ENCODE data around the gene OR52E5.

OR52E5 gene

DNA sequence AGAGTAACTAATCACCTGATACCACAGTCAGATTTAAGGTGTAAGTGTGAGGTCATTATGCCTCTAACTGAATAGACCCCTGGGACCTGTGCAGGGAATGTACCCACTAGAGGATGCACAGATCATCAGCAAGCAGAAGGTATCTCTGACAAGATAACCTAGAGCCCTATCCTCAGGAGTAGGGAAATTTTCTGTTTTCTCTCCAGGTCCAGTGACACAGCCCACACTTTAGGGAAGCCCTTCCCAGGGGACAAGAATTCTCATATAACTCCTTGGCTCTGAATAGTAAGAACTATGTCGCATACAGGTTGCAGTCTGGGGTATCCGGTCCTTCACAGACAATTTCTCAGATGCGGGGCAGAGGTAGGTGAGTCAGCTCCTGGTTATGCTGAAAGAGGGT, at the start of gene OR52E5:
Gene OR52E5, plus strand, starts transcription at position 301 of the 400 bp plus-strand sequence. CDS start 7,569 bp downstream, outside the sequence.
- Histone ChIP-seq H3K4me1 (ENCODE audit: control insufficient read depth, low read depth, low read length) (no peaks in the 10 kb centered on the region), H3K9me3 (ENCODE audit: control insufficient read depth, low read depth, low read length) (no peaks in the 10 kb centered on the region), H3K36me3 (ENCODE audit: control insufficient read depth, low read depth, low read length) (no peaks in the 10 kb centered on the region), H3K4me3 (ENCODE audit: low read length) (no peak within 1 kb of the TSS), H3K27ac (ENCODE audit: low read length) (no peak within 1 kb of the TSS), H3K27me3 (ENCODE audit: control insufficient read depth, insufficient read depth, low read length) (no peaks in the 10 kb centered on the region), H3K9ac (ENCODE audit: low read length) (no peak within 1 kb of the TSS)

DNA sequence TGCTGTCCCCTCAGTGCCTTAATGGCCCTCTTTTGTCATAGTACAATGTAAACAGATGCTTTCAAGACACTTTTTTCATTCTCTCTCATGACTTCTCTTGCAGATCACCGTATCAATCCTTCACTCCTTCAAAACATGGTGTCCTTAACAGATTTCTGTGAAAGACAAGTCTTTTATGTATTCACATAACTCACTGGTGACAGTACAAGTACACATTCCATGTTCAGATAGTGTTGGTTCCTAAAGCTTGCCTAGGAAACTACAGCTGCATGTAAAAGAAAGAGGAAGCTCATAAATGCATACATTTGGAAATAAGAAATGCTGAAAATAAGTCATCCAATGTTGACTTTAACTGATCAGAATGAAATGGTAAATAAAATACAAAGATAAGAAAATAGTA, 46.3 kb upstream of the OR52E5 start:
- H3K9ac ChIP-seq (ENCODE audit: low read length) = no peak overlapping the region
- no peaks in the 10 kb centered on the region for H3K9me3 ChIP-seq (ENCODE audit: control insufficient read depth, low read depth, low read length)
- no peak overlapping the region for H3K4me3 ChIP-seq (ENCODE audit: low read length)
- H3K27me3 ChIP-seq (ENCODE audit: control insufficient read depth, insufficient read depth, low read length) = no peaks in the 10 kb centered on the region
- H3K4me1 ChIP-seq (ENCODE audit: control insufficient read depth, low read depth, low read length) = no peaks in the 10 kb centered on the region
- no peak overlapping the region for H3K27ac ChIP-seq (ENCODE audit: low read length)
- no peaks in the 10 kb centered on the region for H3K36me3 ChIP-seq (ENCODE audit: control insufficient read depth, low read depth, low read length)

DNA sequence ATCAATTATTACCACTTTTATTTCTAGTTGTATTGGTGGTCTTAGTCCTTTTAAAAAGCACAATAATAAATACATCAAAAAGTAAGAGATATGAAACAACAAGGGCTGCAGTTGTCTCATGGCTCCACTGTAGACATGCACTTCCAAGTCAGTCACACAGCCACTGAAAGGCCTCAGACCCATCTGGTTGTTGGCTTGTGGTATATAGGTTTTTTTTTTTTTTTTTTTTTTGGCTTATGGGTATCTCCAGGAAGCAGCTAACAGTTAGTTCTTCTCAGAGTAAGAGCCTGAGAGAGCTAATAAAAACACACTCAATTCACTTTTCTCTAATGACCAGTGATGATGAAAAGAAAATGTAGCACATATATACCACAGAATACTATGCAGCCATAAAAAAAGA, 45.3 kb upstream of the OR52E5 start:
- no peaks in the 10 kb centered on the region for H3K36me3 ChIP-seq (ENCODE audit: control insufficient read depth, low read depth, low read length)
- H3K9ac ChIP-seq (ENCODE audit: low read length) = no peak overlapping the region
- no peaks in the 10 kb centered on the region for H3K9me3 ChIP-seq (ENCODE audit: control insufficient read depth, low read depth, low read length)
- H3K4me3 ChIP-seq (ENCODE audit: low read length) = no peak overlapping the region
- no peaks in the 10 kb centered on the region for H3K4me1 ChIP-seq (ENCODE audit: control insufficient read depth, low read depth, low read length)
- no peak overlapping the region for H3K27ac ChIP-seq (ENCODE audit: low read length)
- H3K27me3 ChIP-seq (ENCODE audit: control insufficient read depth, insufficient read depth, low read length) = no peaks in the 10 kb centered on the region

DNA sequence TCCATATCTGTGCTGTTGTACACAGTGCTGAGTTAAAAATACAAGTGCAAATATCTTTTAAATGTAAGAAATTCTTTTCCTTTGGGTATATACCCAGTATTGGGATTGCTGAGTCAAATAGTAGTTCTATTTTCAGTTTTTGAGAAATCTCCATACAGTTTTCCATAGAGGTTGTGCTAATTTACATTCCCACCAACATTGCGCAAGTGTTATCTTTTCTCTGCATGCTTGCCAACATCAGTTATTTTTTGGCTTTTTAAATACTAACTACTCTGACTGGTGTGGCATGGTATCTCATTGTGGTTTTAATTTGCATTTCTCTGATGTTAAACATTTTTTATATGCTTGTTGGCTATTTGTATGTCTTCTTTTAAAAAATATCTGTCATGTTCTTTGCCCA, 42.0 kb upstream of the OR52E5 start:
- H3K36me3 ChIP-seq (ENCODE audit: control insufficient read depth, low read depth, low read length) = no peaks in the 10 kb centered on the region
- H3K9ac ChIP-seq (ENCODE audit: low read length) = no peak overlapping the region

DNA sequence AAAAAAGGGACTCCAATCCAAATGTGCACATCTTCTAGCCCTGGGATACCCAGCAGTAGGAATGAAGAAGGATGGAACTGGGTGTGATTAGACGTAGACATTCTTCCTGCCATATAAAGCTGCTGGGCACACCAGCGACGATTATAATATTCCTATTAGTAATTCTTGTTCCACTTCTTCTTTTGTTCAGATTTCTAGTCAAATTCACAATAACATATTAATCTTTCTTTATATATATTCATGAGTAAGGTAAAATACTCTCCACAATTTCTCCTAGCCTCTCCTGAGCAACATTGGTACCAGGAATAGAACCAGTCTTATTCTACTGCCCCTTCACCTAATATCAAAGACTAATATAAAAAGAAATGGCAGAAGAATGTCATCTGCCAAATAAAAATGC, 35.4 kb upstream of the OR52E5 start, which contains the start of gene OR52E8:
Gene OR52E8, minus strand, starts transcription at position 101 of the 400 bp plus-strand sequence. Its CDS starts 0 bp downstream, at position 101.
- Histone ChIP-seq H3K9ac (ENCODE audit: low read length) (no peak within 1 kb of the TSS), H3K9me3 (ENCODE audit: control insufficient read depth, low read depth, low read length) (peaks cover 5% of the 10 kb centered on the region), H3K4me1 (ENCODE audit: control insufficient read depth, low read depth, low read length) (no peaks in the 10 kb centered on the region), H3K36me3 (ENCODE audit: control insufficient read depth, low read depth, low read length) (no peaks in the 10 kb centered on the region), H3K4me3 (ENCODE audit: low read length) (no peak within 1 kb of the TSS), H3K27me3 (ENCODE audit: control insufficient read depth, insufficient read depth, low read length) (no peaks in the 10 kb centered on the region), H3K27ac (ENCODE audit: low read length) (no peak within 1 kb of the TSS)

More for the DNA sequence above, 42.0 kb upstream of the OR52E5 start:
- Histone ChIP-seq H3K27me3 (ENCODE audit: control insufficient read depth, insufficient read depth, low read length) (no peaks in the 10 kb centered on the region), H3K9me3 (ENCODE audit: control insufficient read depth, low read depth, low read length) (peaks cover 5% of the 10 kb centered on the region), H3K4me3 (ENCODE audit: low read length) (no peak overlapping the region), H3K27ac (ENCODE audit: low read length) (no peak overlapping the region), H3K4me1 (ENCODE audit: control insufficient read depth, low read depth, low read length) (no peaks in the 10 kb centered on the region)

DNA sequence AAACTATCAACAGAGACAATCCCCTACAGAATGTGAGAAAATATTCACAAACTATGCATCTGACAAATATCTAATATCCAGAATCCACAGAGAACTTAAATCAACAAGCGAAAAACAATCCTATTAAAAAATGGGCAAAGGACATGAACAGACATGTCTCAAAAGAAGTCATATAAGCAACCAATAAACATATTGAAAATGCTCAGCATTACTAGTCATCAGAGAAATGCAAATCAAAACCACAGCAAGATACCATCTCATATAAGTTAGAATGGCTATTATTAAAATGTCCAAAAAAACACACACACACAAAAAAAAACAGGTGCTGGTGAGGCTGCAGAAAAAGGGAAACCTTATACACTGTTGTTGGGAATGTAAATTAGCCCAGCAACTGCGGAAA, 27.2 kb upstream of the OR52E5 start:
- Histone ChIP-seq H3K27me3 (ENCODE audit: control insufficient read depth, insufficient read depth, low read length) (no peaks in the 10 kb centered on the region), H3K27ac (ENCODE audit: low read length) (no peak overlapping the region), H3K4me1 (ENCODE audit: control insufficient read depth, low read depth, low read length) (no peaks in the 10 kb centered on the region), H3K9me3 (ENCODE audit: control insufficient read depth, low read depth, low read length) (no peaks in the 10 kb centered on the region), H3K4me3 (ENCODE audit: low read length) (no peak overlapping the region), H3K36me3 (ENCODE audit: control insufficient read depth, low read depth, low read length) (no peaks in the 10 kb centered on the region), H3K9ac (ENCODE audit: low read length) (no peak overlapping the region)

DNA sequence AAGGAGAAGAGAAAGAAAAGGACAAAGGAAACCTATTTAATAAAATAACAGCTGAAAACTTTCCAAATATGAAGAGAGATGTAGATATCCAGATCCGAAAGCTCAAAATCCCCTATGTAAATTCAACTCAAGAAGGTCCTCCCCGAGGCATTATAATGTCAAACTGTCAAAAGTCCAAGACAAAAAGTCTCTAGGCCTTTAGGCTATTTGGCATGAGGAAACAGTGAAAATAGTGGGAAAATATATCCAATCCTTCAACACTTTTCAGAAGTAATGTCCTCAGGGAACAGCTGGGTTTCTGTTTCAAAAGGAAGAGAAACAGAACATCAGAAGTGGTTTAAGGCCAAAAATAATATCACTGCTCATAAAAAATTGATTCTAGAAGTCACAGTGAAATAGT, 14.4 kb upstream of the OR52E5 start:
- Histone ChIP-seq H3K9me3 (ENCODE audit: control insufficient read depth, low read depth, low read length) (no peaks in the 10 kb centered on the region), H3K27ac (ENCODE audit: low read length) (no peak overlapping the region), H3K9ac (ENCODE audit: low read length) (no peak overlapping the region), H3K27me3 (ENCODE audit: control insufficient read depth, insufficient read depth, low read length) (no peaks in the 10 kb centered on the region), H3K36me3 (ENCODE audit: control insufficient read depth, low read depth, low read length) (no peaks in the 10 kb centered on the region), H3K4me3 (ENCODE audit: low read length) (no peak overlapping the region), H3K4me1 (ENCODE audit: control insufficient read depth, low read depth, low read length) (no peaks in the 10 kb centered on the region)

DNA sequence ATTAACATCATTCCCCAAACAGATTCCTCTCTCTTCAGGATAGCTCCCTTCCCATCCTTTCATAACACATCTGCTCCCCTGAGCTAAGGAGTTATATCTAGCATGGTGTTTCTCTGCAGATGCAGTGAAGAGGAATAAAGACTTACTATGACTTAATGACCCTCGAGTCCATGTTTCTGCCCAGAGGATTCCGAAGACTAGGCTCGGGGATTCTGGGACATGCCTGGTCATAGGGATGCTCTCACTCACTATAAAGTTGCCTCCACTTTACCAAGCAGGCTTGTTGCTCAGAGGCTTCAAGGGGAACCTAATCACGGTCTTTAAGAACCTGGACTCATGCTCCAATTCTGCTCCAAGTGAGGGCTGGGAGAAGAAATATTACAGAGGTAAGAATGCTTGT, 12.7 kb upstream of the OR52E5 start, which contains the start of gene OR52E4:
Gene OR52E4, plus strand, starts transcription at position 301 of the 400 bp plus-strand sequence. CDS start 3,664 bp downstream, outside the sequence.
- Histone ChIP-seq H3K27ac (ENCODE audit: low read length) (no peak within 1 kb of the TSS), H3K4me1 (ENCODE audit: control insufficient read depth, low read depth, low read length) (no peaks in the 10 kb centered on the region), H3K4me3 (ENCODE audit: low read length) (no peak within 1 kb of the TSS), H3K27me3 (ENCODE audit: control insufficient read depth, insufficient read depth, low read length) (no peaks in the 10 kb centered on the region), H3K9ac (ENCODE audit: low read length) (no peak within 1 kb of the TSS), H3K9me3 (ENCODE audit: control insufficient read depth, low read depth, low read length) (no peaks in the 10 kb centered on the region), H3K36me3 (ENCODE audit: control insufficient read depth, low read depth, low read length) (no peaks in the 10 kb centered on the region)

DNA sequence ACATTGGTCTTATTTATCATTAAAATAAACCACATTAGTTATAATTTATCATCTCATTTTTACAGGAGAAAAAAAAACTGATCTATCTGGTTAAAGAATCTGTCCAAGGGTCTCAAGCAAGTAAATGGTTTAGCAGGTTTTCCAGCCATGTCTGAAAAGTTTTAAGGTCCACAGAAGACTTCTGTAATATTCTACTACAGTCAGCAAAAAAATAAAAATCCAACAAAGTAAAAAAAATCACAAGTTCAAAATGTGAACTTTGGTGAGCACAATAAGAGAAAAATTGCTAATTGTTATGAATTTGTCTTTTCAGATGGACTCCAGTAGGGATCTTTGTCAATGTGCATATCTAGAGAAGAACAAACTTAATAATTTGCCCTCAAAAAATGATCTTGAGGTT, 11.3 kb upstream of the OR52E5 start:
- Histone ChIP-seq H3K9me3 (ENCODE audit: control insufficient read depth, low read depth, low read length) (no peaks in the 10 kb centered on the region), H3K4me1 (ENCODE audit: control insufficient read depth, low read depth, low read length) (no peaks in the 10 kb centered on the region), H3K4me3 (ENCODE audit: low read length) (no peak overlapping the region), H3K9ac (ENCODE audit: low read length) (no peak overlapping the region), H3K36me3 (ENCODE audit: control insufficient read depth, low read depth, low read length) (no peaks in the 10 kb centered on the region), H3K27ac (ENCODE audit: low read length) (no peak overlapping the region), H3K27me3 (ENCODE audit: control insufficient read depth, insufficient read depth, low read length) (no peaks in the 10 kb centered on the region)

DNA sequence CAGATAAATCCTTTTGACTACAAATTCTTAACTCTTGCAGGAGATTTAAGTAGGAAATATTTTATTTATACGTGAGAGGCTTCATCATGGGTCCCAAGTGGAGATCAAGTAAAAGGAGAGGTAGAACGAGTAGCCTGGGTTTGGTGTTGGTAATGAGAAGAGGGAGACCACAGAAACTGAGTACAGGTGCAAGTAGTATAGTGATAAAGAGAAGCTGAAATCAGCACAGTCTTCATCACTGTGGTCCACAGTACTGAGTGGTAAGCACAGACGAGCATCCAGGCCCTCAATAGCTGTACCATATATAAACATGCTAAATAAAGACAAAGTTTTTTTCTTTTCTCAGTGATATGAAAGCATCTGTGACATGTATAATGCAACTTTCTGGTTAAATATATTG, 5.8 kb upstream of the OR52E5 start:
- no peaks in the 10 kb centered on the region for H3K27me3 ChIP-seq (ENCODE audit: control insufficient read depth, insufficient read depth, low read length)
- H3K36me3 ChIP-seq (ENCODE audit: control insufficient read depth, low read depth, low read length) = no peaks in the 10 kb centered on the region
- H3K4me1 ChIP-seq (ENCODE audit: control insufficient read depth, low read depth, low read length) = no peaks in the 10 kb centered on the region
- no peak overlapping the region for H3K27ac ChIP-seq (ENCODE audit: low read length)
- no peak overlapping the region for H3K9ac ChIP-seq (ENCODE audit: low read length)
- H3K4me3 ChIP-seq (ENCODE audit: low read length) = no peak overlapping the region
- H3K9me3 ChIP-seq (ENCODE audit: control insufficient read depth, low read depth, low read length) = no peaks in the 10 kb centered on the region

DNA sequence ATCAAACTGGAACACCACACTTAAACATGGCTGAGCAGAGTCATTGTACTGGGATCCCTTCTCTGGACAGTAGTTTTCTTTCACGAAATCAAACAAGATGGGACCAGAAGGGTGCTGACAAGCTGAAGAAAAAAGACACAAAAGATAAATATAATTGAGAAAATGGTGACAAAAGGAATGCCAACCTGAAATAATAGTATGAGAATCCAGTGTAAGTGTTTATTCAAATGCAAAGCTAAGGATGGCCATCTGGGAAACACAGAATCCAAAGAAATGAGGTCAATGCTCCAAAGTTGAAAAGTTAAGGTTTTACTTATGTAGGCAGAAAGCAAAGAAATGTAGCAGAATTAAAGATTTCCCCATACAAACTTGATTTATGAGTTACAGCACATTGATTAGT, 5.3 kb upstream of the OR52E5 start:
- Histone ChIP-seq H3K27me3 (ENCODE audit: control insufficient read depth, insufficient read depth, low read length) (no peaks in the 10 kb centered on the region), H3K36me3 (ENCODE audit: control insufficient read depth, low read depth, low read length) (no peaks in the 10 kb centered on the region), H3K27ac (ENCODE audit: low read length) (no peak overlapping the region), H3K4me1 (ENCODE audit: control insufficient read depth, low read depth, low read length) (no peaks in the 10 kb centered on the region), H3K9ac (ENCODE audit: low read length) (no peak overlapping the region), H3K9me3 (ENCODE audit: control insufficient read depth, low read depth, low read length) (no peaks in the 10 kb centered on the region), H3K4me3 (ENCODE audit: low read length) (no peak overlapping the region)

DNA sequence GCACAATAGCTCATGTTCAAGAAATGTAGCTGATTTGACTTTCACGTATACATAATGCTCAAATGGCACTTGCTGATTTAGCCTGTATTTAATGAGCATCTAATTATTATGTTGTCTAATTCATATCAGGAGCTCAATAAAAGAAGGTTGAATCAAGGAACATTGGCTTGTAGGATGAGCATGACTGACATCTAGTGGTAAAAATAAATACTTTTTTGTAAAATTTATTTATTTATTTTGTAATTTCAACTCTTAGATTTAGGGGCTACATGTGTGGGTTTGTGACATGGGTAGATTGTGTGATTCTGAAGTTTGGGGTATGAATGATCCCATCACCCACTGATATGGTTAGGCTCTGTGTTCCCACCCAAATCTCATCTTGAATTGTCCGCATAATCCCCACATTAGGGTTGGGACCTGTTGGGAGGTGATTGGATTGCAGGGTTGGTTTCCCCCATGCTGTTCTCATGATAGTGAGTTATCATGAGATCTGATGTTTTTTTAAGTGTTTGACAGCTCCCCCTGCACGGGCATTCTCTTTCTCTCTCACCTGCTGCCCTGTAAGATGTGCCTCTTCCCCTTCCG, 1.7 kb upstream of the OR52E5 start:
- no peaks in the 10 kb centered on the region for H3K9me3 ChIP-seq (ENCODE audit: control insufficient read depth, low read depth, low read length)
- no peak overlapping the region for H3K4me3 ChIP-seq (ENCODE audit: low read length)
- no peaks in the 10 kb centered on the region for H3K36me3 ChIP-seq (ENCODE audit: control insufficient read depth, low read depth, low read length)
- no peaks in the 10 kb centered on the region for H3K27me3 ChIP-seq (ENCODE audit: control insufficient read depth, insufficient read depth, low read length)
- no peak overlapping the region for H3K27ac ChIP-seq (ENCODE audit: low read length)
- H3K9ac ChIP-seq (ENCODE audit: low read length) = no peak overlapping the region
- no peaks in the 10 kb centered on the region for H3K4me1 ChIP-seq (ENCODE audit: control insufficient read depth, low read depth, low read length)
